HepG2 (cell line): ENCODE results near the gene ZNF714. TPM values are rescaled to one million over a fixed set of nuclear protein-coding genes. Genes with fewer than 3 reads are reported as not detected.

Experiments
- DNMT3B ChIP-seq: conservative IDR thresholded peaks from 2 replicates; pipeline ENCODE4 v1.6.1; 2016; ENCODE audit warnings: missing biosample characterization, control low read depth
- PRDM15 ChIP-seq: sonication (generic); formaldehyde crosslinking; IDR thresholded peaks from 2 replicates; pipeline ENCODE4 v1.4.0; 2020; ENCODE audit warnings: missing genetic modification reagents
- PRPF4 ChIP-seq: fragments of 200-400 bp; formaldehyde crosslinking; IDR thresholded peaks from 2 replicates; pipeline ENCODE4 v1.6.1; 2016; ENCODE audit warnings: low read length, low read depth; ENCODE audit not compliant: poor library complexity, severe bottlenecking
- SMAD3 ChIP-seq: sonication (generic); formaldehyde crosslinking; IDR thresholded peaks from 2 replicates; pipeline ENCODE4 v1.4.0; 2020; ENCODE audit warnings: missing genetic modification reagents
- SPEN ChIP-seq: sonication (generic); formaldehyde crosslinking; IDR thresholded peaks from 2 replicates; pipeline ENCODE4 v1.5.1; 2020; ENCODE audit warnings: low read depth, mild to moderate bottlenecking, missing genetic modification reagents
- SRSF9 ChIP-seq: fragments of 200-400 bp; formaldehyde crosslinking; IDR thresholded peaks from 2 replicates; pipeline ENCODE4 v1.6.1; 2018; ENCODE audit warnings: borderline replicate concordance, mild to moderate bottlenecking, low read depth, low read length; ENCODE audit not compliant: insufficient read depth, poor library complexity, severe bottlenecking
- TCF7L2 ChIP-seq: IDR thresholded peaks from 2 replicates; pipeline ENCODE4 v1.6.1; 2011; ENCODE audit warnings: mild to moderate bottlenecking, low read depth, low read length, moderate library complexity
- TIGD3 ChIP-seq: sonication (generic); formaldehyde crosslinking; IDR thresholded peaks from 2 replicates; pipeline ENCODE4 v1.5.1; 2020; ENCODE audit warnings: mild to moderate bottlenecking, missing genetic modification reagents, borderline replicate concordance
- ZNF10 ChIP-seq: sonication (generic); formaldehyde crosslinking; IDR thresholded peaks from 2 replicates; pipeline ENCODE4 v1.4.0; 2020; ENCODE audit warnings: mild to moderate bottlenecking, low read depth, missing genetic modification reagents, borderline replicate concordance
- ZNF574 ChIP-seq: sonication (generic); formaldehyde crosslinking; IDR thresholded peaks from 2 replicates; pipeline ENCODE4 v1.4.0; 2020; ENCODE audit warnings: missing genetic modification reagents
- ZNF7 ChIP-seq: IDR thresholded peaks from 2 replicates; pipeline ENCODE4 v1.6.1; 2016; ENCODE audit warnings: missing biosample characterization, missing genetic modification reagents
- ZNF749 ChIP-seq: sonication (generic); formaldehyde crosslinking; IDR thresholded peaks from 2 replicates; pipeline ENCODE4 v1.8.0; 2022; ENCODE audit warnings: mild to moderate bottlenecking, missing genetic modification reagents, moderate library complexity, borderline replicate concordance
- polyA plus RNA-seq, 8 experiments: library from polyadenylated mRNA; depleted of rRNA in 3 of 8; stranded (reverse) in 7 of 8; unstranded in 1 of 8; fragments of >200 nt; fragmentation: Illumina TruSeq in 4 of 8; extraction: Trizol in 4 of 8; gene quantifications; 2 replicates each; pipeline versions ENCODE4 v1.2.1 to v1.2.3, GENCODE V29; 2011 to 2016; ENCODE audit warnings: low read depth in 4 of 8, missing spikeins in 1 of 8, mixed read lengths in 1 of 8; ENCODE audit not compliant: insufficient read depth in 1 of 8
- total RNA-seq, 5 experiments: library from RNA; depleted of rRNA; stranded (reverse); fragments of >200 nt; fragmentation: Illumina TruSeq; extraction: Trizol; gene quantifications; 2 replicates each; pipeline ENCODE4 v1.2.3, GENCODE V29; 2016; ENCODE audit warnings: low read depth in 1 of 5

ZNF714 gene
- total and polyA plus RNA-seq, 2 of the 13 experiments (the other 11 are each of a cell fraction or from before 2014, with no cell fraction given), result 6.7 to 27.8 TPM

- TF ChIP-seq ZNF574 (CRISPR knock-in tag), result peak; percentile 73
- TF ChIP-seq TIGD3, result no peak
- no peak for TF ChIP-seq PRPF4
- peak; percentile 54; the same call in 1 of the 2 replicates for TF ChIP-seq SPEN (CRISPR knock-in tag)
- no peak for TF ChIP-seq TCF7L2
- no peak for TF ChIP-seq ZNF7
- no peak for TF ChIP-seq SMAD3 (CRISPR knock-in tag)
- TF ChIP-seq ZNF10 (CRISPR knock-in tag), result no peak
- TF ChIP-seq ZNF749, result no peak
- 0 out of 2 replicates have a peak, but pooled peaks have one; percentile 33 for TF ChIP-seq DNMT3B
- no peak for TF ChIP-seq PRDM15 (CRISPR knock-in tag)
- no peak for TF ChIP-seq SRSF9
Observed at GRCh38 chr19:21141787-21142464, 59.9 kb downstream of the ZNF714 start, which contains the start of gene ZNF431 (continued).
